NCI-H1436 (cell line): Measurements from ENCODE around the gene DLG2.

ENCODE experiments used
- DNase-seq: peaks from one replicate; lab custom pipeline; 2025; lab: John Stamatoyannopoulos, UW

Gene DLG2

DNA sequence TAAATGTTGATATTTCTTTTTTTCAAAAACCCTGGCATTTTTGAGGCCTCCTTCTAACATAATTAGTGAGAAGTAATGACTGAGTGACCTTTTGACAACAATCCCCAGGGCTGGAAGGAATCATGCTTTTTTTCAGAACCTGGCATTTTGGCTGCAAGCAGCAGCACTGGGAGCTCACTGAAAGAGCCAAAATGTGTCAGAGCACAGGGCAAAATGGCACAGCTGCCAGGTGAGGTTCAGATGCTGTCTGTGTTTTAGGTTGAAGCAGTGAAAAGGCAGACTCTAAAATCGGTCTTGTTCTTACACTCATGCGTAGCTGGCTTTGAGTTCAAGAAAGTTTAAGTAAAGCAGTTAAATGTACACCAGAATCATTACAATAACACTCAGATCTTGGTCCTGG is 1063.8 kb downstream of the DLG2 start:
- no peak for DNase-seq

DNA sequence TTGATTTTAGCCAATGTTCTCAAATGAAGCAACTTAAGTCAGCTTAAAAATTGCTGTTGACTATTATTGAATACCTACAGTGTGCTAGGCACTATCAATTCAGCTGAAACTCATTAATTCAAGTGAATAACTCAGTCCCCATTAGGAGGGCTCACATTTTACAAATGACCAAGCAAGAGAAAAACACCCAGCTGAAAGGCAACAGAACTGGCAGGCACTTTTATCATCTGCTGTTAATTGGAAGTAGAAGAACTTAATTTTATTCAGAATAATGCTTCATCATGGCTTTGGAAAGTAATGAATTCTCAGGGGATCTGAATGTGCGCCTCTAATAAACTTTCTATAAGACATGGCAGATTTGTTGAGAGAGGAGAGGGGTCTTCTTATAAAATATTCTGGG is 1066.9 kb downstream of the DLG2 start:
- no peak for DNase-seq

DNA sequence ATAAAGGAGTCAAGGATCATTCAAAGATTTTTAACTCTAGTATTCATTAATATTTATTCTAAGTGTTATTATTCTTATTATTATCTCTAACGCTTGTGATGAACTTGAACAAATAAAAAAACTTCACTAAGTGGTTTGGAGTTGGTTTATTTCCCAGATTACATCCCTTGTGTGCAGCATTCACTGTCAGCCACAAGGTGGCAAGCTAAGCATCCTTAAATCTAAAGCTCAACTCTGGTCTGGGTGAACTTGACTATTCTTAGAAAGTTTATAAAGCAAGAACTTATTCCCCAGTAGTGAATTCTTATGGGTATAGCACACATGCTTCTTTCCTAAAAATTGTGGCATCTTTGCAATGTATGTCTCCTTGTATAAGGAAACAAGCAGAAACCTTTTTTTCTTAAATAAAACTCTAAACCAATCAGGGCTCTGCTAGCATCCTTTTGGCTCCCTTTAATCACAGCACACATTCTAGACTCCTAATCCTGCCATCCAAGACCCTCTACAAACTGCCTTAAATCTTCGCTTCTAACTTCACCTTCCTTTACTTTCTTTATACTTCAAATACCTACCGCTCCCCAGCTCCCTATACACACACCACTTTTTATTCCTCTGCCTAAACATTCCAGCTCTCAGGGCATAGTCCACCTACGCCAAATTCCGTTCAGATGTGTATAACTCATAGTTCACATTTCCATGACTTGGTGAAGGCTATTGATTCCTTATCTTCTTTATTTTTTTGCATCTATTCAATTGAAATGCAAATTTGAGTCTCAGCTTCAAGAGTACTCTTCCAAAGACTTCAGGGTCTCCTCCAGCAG is 1068.8 kb downstream of the DLG2 start:
- peak; percentile 34 for DNase-seq

DNA sequence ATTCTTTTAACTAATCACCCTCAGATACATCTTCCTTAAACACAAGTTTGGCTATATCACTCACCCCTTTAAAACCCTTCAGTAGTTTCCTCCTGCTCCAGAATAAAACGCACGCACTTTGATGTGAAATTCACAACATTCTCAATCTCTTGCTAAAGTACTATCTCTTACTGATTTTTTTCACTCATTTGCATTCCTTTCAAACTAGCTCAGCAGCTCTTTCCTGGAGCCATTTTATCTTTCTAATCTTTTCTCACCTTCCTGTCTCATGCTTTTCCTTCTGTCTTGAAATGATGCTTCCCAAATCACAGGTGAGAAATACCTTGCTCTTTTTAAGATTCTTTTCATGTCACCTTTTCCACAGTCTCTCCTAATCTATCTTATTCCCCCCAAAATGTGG is 1074.4 kb downstream of the DLG2 start:
- DNase-seq = no peak

DNA sequence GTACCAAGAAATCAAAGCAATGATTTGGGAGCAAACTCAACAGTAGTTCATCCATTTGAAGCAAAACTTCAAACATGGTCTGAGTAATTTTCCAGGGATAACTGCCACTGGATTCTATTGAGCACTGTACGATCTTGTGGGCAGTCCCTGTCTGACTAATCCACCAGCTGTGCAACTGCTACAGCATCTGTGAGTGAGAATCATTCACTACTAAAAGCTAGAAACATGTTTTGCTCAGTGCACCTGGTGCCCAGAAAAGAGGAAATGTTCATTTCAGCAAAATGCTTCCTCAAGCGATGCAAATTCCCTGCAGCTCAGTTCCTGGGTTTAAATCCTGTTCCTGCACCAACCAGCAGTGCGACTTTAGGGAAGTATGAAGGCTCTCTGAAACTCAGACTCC is 1077.9 kb downstream of the DLG2 start:
- DNase-seq = no peak

DNA sequence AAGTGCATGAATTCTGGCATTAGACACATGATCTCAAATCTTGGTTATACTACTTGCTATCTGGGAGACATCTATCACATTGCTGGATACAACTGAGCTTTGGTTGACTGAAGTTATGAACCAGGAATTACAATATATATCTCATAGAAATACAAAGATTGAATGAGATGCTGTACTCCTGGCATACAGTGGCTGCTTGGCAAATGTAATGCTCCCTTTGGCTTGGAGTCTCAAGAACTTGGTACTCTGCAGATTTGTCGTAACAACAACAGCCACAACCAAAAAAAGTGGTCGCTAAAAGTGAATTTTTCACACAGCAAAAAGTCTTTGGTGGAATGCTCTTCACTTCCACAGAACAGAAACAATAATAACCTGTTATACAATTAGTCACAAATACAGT is 1082.6 kb downstream of the DLG2 start:
- no peak for DNase-seq

DNA sequence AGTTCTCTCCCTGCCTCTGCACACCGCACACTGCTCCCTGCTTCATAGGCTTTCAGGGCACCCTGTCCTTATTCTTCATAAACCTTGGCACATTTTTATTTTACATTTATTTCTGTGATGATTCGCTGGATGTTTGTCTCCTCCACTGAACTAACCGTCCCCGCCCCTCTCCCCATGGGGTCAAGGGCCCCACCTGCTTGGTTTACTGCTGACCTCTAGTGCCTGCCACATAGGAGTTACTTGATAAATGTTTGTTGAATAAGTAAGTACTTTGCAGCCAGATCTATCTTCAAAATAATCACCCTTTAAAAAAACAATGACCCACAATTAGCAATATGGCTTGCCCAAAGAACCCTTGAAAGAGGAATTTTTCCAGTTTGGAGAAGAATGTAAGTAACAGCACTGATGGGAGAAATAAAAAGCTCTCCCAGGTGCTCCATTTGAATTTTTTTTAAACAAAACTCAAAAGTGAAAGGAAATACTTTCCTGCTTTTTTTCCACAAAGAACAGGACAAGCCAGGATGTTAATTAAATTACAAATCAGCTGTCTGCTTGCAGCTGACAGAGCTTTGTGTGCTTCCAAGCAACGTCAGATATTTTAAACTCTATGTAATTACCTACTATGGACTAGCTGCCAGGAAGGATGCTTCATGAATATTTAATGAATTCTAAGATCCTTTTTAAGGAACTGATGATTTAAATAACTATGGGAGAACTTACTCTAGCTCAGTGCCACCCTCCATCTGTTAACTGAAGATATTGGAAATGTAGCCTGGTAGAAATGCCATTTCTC is 1083.6 kb downstream of the DLG2 start:
- no peak for DNase-seq

DNA sequence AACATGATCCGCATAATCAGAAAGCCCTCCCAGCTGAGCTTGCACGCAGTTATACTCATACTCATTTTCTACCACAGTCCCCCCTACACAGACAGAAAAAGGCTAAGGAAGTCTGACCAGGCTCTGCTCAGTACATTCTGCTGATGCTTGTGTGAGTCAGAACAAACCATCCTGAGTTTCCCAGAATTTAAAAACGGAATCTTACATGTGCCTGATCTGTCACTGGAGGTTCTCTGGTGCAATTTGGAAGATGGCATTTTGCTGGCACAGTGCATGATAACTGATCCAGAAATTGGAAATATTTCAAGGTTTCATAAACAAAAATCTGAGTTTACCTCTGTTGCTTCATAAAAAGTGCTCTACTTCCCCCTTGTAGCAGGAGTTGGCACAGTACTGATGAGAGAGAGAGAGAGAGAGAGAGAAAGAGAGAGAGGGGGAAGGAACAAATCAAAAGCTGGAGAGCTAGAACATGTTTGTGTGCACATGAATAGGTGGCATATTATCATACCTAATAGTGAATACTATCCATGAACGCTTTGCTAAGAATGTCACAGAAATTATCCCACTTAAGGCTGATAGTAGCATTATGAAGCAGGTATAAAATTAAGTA is 1085.3 kb downstream of the DLG2 start:
- no peak for DNase-seq

DNA sequence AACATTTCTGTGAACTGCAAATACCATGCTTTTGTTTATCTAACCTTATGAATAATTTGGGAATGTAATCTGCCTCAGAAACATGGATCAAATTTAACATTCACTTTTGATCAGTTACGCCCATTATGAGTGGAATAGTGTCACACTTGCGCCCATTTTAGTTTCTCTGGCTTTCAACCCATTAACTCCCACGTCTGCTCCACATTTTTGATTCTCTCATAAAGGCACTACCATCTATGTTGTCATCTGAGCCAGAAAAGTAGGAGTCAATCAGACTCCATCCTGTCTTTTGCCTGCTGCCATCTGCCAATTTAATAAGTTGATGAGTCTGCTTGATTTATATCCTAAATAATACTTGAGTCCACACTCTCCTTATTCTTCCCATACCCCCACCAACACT is 1090.7 kb downstream of the DLG2 start:
- DNase-seq = no peak

DNA sequence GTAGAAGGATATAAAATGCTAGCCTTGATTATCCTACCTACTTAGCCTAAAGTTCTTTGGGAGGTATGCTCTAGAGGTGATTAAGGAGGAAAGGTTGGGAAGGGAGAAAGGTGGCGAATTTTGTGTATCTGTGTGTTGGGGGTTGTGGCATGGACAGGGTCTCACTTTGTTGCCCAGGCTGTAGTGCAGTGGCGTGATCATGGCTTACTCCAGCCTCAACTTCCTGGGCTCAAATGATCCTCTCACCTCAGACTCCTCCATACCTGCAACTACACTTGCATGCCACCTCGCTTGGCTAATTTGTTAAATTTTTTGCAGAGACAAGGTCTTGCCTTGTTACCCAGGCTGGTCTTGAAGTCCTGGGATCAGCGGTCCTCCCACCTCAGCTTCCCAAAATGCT is 1094.8 kb downstream of the DLG2 start:
- DNase-seq = no peak

DNA sequence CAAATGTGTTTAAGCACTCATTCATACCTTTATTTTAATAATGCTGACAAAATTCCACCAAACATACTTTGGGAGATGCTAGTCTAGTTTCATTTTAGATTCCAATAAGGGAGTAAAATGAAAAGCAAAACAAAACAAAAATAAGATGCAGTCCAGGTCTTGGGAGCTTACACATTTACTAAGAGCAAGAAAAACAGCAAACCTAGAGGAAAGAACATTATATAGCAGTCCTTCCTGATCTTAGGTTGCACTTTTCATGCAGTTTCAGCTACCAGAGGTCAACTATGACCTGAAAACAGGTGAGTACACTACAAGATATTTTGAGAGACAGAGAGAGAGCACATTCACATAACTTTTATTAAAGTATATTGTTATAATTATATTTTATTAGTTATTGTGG is 1100.9 kb downstream of the DLG2 start:
- no peak for DNase-seq

DNA sequence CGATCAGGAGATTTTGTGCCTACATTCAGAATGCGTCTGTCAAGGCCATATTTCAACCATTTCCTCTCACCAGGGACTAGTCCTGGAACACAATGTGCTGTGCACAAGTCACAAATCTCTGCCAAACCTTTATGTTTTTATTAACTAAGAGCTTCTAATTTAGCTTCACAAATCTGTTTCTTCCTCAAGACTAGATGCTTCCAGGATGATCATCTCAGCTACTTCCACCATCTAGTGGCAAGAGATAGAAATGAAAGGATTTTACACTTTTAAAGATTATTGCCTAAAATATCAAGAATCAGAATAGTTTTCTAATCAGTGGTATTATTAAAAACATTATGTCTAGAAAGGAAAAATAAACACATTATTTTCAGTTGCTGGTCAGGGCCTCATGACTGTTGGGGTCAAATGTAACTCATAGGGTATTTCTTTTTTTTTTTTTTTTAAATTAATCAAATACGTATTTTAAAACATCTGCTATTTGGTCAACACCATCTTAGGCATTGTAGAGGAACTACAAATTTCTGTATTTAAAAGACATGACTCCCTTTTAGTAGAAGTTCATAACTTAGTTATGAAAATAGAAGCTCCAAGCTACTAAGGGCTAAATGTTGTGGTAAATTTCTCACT is 1102.6 kb downstream of the DLG2 start:
- peak; percentile 8 for DNase-seq

DNA sequence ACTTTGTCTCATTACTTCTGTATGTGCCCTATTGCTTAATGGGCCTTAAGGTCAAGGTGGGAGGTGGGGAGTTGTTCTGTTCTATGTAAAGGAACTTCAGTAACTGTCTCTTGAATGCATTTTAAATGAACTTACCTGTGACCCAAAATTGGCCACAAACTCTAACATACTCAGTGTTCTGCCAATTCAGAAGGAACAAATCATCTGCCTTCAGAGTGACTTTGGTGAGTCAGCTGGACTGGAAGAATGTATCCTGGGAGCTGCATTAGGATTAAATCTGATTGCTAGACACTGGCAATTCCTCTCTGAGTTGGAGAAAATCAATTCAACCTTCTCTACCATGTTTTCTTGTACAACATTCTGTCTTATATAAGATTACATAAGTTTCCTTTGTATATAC is 1104.8 kb downstream of the DLG2 start:
- DNase-seq = no peak

DNA sequence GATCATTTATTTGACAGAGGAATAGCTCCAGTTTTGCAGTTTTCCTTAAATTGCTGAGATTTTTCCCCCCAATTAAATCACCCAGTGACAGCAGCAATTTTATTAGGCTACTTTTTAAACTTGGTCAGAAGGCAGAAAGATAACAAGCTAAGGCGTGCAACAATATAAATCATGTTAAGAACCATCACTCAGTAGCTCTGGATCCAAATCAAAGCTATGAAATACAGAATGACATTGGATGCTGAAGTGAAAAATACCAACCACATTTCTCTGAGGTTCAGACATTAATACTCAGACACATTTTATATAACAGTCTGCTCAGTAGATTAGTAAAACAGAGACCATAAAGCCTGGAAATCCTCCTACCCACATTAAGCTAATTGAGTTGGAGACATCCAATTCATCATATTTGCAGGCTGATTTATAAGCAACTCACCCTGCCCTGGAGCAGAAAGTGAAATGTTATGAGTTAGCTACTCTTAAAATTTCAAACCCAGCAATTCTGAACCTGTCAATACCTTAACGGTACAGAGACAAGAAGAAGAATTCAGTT is 1108.4 kb downstream of the DLG2 start:
- DNase-seq = no peak

DNA sequence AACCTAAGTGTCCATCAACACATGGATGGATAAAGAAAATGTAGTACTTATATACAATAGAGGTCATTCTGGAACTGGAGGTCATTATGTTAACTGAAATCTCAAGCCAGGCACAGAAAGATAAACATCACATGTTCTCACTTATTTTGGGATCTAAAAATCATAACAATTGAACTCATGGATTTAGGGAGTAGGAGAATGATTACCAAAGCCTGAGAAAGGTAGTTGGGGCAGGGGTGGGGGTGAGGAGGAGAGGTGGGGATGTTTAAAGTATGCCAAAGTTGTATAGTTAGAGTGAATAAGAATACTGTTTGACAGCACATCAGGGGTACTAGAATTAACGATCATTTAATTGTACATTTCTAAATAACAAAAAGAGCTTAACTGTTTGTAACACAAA is 1112.7 kb downstream of the DLG2 start:
- no peak for DNase-seq

DNA sequence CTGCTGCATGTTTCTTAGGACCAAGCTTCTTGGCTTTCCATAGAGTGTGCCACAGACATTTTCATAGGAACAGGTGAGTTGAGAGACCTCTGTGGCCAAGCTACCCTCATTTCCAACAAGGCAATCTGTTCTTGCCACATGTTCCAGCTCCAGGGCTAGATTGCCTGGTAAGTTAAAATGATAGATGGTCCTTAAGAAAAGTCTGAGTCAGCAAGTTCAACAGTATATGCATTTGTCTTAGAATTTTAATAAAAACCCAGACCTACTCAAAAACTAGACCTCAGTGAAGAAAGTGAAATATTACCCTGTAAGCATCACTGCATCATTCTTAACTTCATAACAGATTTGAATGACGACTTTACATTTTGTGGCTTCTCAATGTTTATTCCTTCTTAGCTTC is 1123.6 kb downstream of the DLG2 start:
- DNase-seq = no peak

DNA sequence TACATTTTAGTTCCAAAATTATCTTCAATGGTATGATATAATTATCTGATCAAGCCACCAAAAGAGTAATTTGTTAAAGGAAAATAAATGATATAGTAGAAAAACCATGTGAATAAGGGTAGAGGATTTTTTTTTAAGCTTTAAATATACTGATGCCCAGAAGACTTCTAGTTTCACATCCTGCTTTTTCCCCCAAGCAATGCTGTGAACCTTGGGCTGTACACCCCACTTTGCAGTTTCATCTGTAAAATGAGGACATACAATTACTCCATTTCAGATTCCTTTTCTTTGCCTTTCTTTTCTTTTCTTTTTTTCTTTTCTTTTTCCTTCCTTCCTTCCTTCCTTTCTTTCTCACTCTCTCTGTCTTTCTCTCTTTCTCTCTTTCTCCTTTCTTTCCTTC is 1125.4 kb downstream of the DLG2 start:
- no peak for DNase-seq

DNA sequence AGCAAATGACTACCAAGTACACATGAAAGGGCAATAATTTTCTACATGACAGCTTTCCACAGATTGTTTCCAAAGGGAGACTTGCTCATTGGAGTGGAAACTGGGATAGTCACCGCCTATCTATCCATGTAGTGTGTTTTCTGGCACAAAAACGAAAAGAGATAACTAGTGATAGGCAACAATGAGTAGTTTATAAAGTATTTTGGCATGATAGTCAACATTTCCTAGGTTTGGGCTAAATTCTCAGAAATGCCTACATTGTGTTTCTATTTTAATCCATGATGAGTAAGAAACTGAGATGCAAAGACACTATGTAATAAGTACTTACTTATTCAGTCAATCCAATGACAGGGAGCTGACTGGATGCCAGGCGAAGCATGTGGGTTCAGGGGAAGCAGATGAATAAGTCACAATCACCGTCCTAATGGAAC is 1129.1 kb downstream of the DLG2 start:
- DNase-seq = no peak

DNA sequence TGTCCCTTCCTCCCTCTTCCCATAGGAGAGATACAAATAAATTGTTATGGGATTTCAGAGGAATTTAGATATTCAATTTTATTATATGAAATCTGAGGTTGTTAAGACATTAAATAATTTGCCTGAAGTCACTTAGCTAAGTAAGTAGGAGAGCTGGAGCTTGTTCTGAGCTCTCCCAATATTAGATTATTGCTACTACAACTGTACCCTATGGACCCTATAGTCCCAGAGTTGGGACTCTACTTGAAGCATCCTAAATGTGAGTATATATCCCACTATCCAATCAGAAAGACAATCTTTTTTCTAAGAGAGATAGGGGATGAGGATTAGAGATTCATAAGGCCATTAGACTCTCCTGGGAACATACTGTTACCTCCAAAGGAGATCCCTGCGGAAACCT is 1130.0 kb downstream of the DLG2 start:
- no peak for DNase-seq

DNA sequence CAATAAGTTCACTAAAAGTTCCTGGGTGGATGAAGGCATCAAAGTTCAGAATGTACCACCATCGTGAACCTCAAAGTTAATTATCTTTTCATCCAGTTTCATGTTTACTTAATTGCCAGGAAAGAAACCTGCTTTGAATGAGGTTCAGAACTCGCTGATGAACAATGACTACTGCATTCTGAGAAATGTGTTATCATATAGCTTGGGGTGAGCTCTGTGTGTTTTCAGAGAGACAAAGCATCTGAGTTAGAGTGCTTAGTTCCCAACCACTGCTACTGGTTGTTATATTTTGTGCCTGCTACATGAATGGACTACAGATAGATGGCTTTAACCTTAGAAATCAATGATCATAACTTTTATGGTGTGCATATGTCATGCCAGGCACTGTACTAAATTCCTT is 1131.0 kb downstream of the DLG2 start:
- DNase-seq = no peak

DNA sequence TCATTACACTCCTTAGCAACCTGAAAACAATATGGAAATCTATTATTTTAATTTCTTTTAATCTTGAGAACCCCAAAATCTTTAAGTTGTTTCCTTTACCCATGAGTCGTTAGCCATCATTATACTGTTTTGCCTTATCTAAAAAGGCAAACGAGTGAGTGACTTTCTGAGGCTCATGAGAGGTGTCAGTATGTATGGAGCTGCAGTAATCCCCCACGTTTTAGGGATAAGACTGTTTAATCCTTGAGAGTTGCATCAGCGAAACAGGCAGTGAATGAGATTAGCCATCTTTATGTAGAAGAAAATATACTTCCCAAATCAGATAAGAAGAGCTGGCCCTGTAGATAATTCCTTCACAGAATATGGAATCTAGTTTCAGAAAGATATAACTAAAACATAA is 1147.0 kb downstream of the DLG2 start:
- no peak for DNase-seq

DNA sequence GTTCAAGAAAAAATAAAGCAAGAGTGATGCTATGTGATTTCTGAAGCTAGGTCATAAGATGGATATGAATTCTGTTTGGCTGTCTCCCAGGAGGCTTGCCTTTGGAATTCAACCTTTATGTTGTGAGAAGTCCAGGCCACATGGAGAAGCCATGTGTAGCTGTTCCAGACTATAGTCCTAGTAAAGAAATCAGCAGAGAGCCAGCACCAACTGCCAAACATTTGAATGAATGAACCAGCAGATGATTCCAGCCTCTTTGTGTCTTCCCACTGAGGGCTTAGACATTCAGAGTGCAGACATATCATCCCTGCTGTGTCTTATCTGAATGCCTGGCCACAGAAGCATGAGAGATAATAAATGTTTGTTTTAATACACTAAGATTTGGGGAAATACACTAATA is 1150.6 kb downstream of the DLG2 start:
- no peak for DNase-seq
